ENCODE results near the gene MYL10.

The MYL10 gene

DNA sequence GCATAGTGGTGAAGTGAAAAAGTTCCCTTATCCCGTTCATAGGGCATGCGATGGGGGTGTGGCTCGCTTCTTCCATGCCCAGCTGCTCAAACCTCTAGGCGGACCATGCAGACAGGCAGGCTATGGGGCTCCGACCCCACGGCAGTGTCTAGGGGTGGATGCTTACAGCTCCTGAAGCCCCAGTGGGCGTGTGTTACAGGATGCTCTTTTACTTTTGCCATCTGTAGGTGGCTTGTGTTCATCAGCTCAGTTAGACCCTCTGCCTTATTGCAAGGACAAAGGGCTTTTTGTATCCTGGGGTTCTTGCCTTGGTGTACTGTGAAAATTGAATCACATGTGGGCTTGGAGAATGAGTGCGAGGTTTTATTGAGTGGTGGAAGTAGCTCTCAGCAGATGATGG is at the start of gene MYL10:
TSS of gene MYL10 (minus strand) at position 126 of the 400 bp plus-strand sequence. CDS start 178 bp downstream, outside the sequence.
- no peak for DNase-seq (ENCODE audit: low spot score)

GRCh38 chr7:101678658-101679057 is 49.6 kb upstream of the MYL10 start:
- no peak for DNase-seq (ENCODE audit: low spot score)

DNA sequence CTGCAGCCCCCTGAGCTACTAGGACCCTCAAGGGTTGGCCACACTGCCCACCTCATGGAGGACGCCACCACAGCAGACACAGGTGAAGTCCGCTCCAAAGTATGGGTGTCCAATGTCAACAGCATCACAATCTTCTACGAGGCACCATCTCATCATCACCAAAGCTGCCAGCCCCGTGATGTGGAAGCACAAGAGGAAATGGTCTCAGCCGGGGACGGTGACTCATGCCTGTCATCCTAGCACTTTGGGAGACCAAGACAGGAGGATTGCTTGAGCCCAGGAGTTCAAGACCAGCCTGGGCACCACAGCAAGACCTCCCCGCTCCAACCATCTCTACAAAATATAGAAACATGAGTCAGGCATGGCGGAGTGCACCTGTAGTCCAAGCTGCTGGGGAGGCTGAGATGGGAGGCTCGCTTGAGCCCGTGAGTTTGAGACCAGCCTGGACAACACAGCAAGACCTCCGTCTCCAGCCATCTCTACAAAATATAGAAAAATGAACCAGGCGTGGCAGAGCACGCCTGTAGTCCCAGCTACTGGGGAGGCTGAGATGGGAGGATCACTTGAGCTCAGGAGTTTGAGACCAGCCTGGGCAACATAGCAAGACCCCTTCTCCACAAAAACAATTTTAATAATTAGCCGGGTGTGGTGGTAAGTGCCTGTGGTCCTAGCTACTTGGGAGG is 48.8 kb upstream of the MYL10 start:
- DNase-seq (ENCODE audit: low spot score), result no peak

GRCh38 chr7:101677391-101677790 is 48.3 kb upstream of the MYL10 start:
- DNase-seq (ENCODE audit: low spot score), result no peak

GRCh38 chr7:101676956-101677355 is 47.9 kb upstream of the MYL10 start:
- DNase-seq (ENCODE audit: low spot score), result no peak

DNA sequence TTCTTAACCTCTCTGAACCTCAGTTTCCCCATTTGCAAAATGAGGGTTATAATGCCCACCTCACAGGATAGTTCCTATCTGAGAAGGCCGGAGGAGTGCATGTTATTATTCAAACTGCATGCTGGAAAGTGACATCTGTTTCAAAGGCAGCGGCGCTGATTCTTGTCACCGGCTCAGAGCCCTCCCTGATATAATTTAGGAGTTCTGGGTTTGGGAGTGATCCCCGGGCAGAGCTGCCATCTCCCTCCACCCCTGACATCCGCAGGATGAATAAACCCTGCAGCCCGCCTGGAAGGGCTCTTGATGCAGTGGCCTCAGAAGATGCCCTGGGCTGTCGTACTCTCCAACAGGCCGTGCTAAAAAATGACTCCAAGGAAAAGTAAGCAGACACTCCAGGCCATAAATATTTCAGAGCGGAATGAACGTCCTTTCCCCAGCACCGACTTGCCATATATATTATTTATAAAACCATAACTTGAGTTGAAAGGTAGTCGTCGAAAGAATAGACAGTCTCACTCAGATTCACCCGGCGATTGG is 47.0 kb upstream of the MYL10 start:
- no peak for DNase-seq (ENCODE audit: low spot score)

- no peak for DNase-seq (ENCODE audit: low spot score)
These were observed 45.3 kb upstream of the MYL10 start for GRCh38 chr7:101674439-101674838.

- no peak for DNase-seq (ENCODE audit: low spot score)
These were observed 44.9 kb upstream of the MYL10 start for GRCh38 chr7:101673951-101674350.

GRCh38 chr7:101673315-101673714 is 44.2 kb upstream of the MYL10 start:
- no peak for DNase-seq (ENCODE audit: low spot score)

- DNase-seq (ENCODE audit: low spot score), result no peak
These were observed 42.6 kb upstream of the MYL10 start for GRCh38 chr7:101671371-101672356.

DNA sequence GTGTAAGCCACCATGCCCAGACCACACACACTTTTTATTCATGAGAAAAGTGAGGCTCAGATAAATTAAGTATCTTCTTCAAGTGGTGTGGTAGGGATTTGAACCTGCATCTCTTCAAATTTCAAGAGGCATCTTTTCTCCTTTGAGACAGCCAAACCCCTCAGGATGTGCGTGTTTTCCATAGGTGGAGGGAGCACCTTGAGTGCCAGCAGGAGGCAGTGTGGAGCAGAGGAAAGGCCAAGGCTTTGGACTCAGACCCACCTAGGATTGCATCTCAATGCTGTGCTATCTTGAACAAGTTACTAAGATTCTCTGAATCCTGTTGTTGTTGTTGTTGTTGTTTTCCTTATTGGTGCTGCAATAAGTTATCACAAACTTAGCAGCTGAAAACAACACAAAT is 40.2 kb upstream of the MYL10 start:
- no peak for DNase-seq (ENCODE audit: low spot score)

DNA sequence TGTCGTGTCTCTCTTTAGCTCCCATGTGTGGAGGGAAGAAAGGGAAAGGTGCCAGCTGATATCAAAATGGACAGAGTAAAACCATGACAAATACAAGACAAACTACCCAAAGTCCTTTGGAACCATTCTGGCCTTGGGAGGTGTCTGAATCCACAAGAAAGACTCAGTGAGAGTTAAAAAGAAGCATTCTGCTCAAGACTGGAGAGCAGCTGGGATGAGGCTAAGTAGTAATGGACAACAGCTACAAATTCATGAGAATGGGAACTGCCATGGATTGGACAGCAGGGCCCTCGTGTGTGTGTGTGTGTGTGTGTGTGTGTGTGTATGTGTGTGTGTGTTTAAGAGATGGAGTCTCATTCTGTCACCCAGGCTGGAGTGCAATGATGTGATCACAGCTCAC is 39.6 kb upstream of the MYL10 start:
- DNase-seq (ENCODE audit: low spot score), result no peak

- DNase-seq (ENCODE audit: low spot score), result no peak
These were observed 38.8 kb upstream of the MYL10 start for GRCh38 chr7:101667920-101668319.

DNA sequence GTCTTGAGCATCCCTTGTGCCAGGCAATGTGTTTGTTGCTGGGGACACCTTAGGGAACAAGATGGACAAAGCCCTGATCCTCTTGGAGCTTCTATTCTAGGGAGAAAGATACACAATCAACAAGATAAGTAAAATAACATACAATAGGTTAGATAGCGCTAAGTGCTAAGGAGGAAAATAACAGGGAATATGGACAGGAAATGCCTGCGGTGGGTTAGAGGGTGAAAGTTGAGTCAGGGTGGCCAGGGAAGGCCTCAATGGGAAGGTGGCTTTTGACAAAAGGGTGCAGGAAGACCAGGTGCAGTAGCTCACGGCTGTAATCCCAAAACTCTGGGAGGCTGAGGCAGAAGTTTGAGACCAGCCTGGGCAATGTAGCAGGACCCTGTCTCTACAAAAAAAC is 38.3 kb upstream of the MYL10 start:
- no peak for DNase-seq (ENCODE audit: low spot score)

DNA sequence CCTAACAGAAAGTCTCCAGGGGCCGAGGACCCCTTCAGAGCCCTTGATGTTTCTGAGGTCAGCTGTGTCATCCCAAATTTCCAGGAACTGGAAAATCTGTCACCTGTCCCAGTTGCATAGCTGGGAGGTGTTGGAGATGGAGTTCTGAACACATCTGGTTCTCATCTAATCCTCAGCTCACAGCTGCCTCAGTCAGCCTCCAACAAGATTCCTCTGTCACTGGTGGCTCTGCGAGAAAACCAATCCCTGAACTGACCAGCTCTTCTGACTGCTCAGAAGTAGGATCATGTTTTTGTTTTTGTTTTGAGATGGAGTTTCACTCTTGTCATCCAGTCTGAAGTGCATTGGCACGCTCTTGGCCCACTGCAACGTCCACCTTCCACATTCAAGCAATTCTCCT is 37.6 kb upstream of the MYL10 start:
- no peak for DNase-seq (ENCODE audit: low spot score)

DNA sequence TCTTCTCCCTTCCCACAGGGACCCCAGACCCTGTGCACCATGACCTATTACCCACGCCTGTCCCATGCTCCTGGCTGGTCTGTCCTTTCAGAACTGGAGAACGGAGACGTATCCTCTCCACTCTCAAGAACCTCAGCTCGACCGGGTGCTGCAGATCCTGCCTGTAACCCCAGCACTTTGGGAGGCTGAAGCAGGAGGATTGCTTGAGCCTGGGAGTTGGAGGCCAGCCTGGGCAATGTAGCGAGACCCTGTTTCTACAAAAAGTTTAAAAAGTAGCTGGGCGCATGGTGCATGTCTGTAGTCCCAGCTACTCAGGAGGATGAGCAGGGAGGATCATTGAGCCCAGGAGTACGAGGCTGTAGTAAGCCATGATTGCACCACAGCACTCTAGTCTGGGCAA is 37.2 kb upstream of the MYL10 start:
- DNase-seq (ENCODE audit: low spot score), result no peak

GRCh38 chr7:101664893-101665471 is 35.9 kb upstream of the MYL10 start:
- DNase-seq (ENCODE audit: low spot score), result no peak

- no peak for DNase-seq (ENCODE audit: low spot score)
These were observed 35.3 kb upstream of the MYL10 start for GRCh38 chr7:101664436-101664835.

DNA sequence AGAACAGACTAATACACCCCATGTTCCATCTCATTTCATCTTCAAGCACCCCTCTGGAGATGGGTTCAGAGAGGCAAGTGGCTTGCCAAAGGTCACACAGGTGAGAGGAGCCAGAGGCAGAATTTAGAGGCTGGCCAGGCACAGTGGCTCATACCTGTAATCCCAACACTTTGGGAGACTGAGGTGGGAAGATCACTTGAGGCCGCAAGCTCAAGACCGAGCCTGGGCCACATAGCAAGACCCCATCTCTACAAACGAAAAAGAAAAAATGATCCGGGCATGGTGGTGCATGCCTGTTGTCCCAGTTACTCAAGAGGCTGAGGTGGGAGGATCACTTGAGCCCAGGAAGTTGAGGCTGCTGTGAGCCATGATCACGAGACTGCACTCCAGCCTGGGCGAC is 34.7 kb upstream of the MYL10 start:
- no peak for DNase-seq (ENCODE audit: low spot score)

GRCh38 chr7:101662447-101662998 is 33.4 kb upstream of the MYL10 start:
- DNase-seq (ENCODE audit: low spot score), result no peak

GRCh38 chr7:101659706-101660105 is 30.6 kb upstream of the MYL10 start:
- no peak for DNase-seq (ENCODE audit: low spot score)

- DNase-seq (ENCODE audit: low spot score), result no peak
These were observed 28.1 kb upstream of the MYL10 start for GRCh38 chr7:101657171-101657570.
